Activated CD4-positive, alpha-beta T cell treated with anti-CD3 and anti-CD28 coated beads for 36 hours (primary cell): Measurements from ENCODE around the gene LCN10. TPM values are rescaled to one million over a fixed set of nuclear protein-coding genes. Genes with fewer than 3 reads are reported as not detected.

Experiments
- ATAC-seq: fragments of 200-7000 bp; cut with Tn5 transposase; one replicate; pipeline ENCODE4 v1.10.0; 2021; ENCODE audit warnings: mild to moderate bottlenecking, moderate library complexity
- CTCF ChIA-PET: fragments of 350-600 bp; sonication (Branson Sonifier 250); formaldehyde crosslinking; loops from one replicate; lab custom pipeline; 2021; ENCODE audit warnings: antibody characterized with exemption; lab: Charles Lee
- POLR2A ChIA-PET: fragments of 350-600 bp; sonication (Branson Sonifier 250); formaldehyde crosslinking; loops from one replicate; lab custom pipeline; 2021; ENCODE audit warnings: antibody characterized with exemption, inconsistent platforms; lab: Charles Lee
- DNase-seq: peaks from one replicate; pipeline ENCODE4 v3.0.0-alpha.2; 2020
- H3K27ac Mint-ChIP-seq: one replicate; pipeline ENCODE4 v1.8.0; 2021; ENCODE audit warnings: mixed read lengths
- H3K27me3 Mint-ChIP-seq: one replicate; pipeline ENCODE4 v1.8.0; 2021; ENCODE audit warnings: mixed read lengths
- H3K36me3 Mint-ChIP-seq: one replicate; pipeline ENCODE4 v1.8.0; 2021; ENCODE audit warnings: low read depth, mixed read lengths
- H3K4me1 Mint-ChIP-seq: one replicate; pipeline ENCODE4 v1.8.0; 2021; ENCODE audit warnings: mixed read lengths
- H3K4me3 Mint-ChIP-seq: one replicate; pipeline ENCODE4 v1.8.0; 2021; ENCODE audit warnings: mild to moderate bottlenecking, moderate library complexity, mixed read lengths
- H3K9me3 Mint-ChIP-seq: one replicate; pipeline ENCODE4 v1.8.0; 2021; ENCODE audit warnings: low read depth, mixed read lengths
- intact Hi-C, 2 experiments: fragments of 100-400 bp; cut with DNase I in 1 of 2; cut with micrococcal nuclease in 1 of 2; formaldehyde crosslinking; loops; one replicate each; pipeline versions ENCODE4 v1.14.2 to v1.15.1; 2022 to 2024; cut with DNase I, micrococcal nuclease
- microRNA-seq: library from miRNA; unstranded; fragments of <30 nt; microRNA quantifications from one replicate; pipeline ENCODE4 v1.2.0, GENCODE V29; 2021; ENCODE audit warnings: borderline replicate concordance
- total RNA-seq, 2 experiments: library from RNA; stranded (reverse); gene quantifications; one replicate each; pipeline ENCODE4 v1.2.3, GENCODE V29; 2021

The LCN10 gene
- total RNA-seq, 2 experiments from 2014 or later: 0.71 to 1.2 TPM

GRCh38 chr9:136690104-136690805 lies 52.5 kb downstream of the LCN10 start:
- ATAC-seq (no peak), DNase-seq (no peak)
- no peaks in the 10 kb centered on the region for H3K36me3 Mint-ChIP-seq
- H3K4me3 Mint-ChIP-seq: no peak overlapping the region
- H3K27me3 Mint-ChIP-seq: peaks cover 2% of the 10 kb centered on the region
- ChIA-PET CTCF (no interaction called here), POLR2A (no interaction called here)
- no peaks in the 10 kb centered on the region for H3K9me3 Mint-ChIP-seq
- intact Hi-C loops: no loop called here
- no peaks in the 10 kb centered on the region for H3K4me1 Mint-ChIP-seq
- no peak overlapping the region for H3K27ac Mint-ChIP-seq

DNA sequence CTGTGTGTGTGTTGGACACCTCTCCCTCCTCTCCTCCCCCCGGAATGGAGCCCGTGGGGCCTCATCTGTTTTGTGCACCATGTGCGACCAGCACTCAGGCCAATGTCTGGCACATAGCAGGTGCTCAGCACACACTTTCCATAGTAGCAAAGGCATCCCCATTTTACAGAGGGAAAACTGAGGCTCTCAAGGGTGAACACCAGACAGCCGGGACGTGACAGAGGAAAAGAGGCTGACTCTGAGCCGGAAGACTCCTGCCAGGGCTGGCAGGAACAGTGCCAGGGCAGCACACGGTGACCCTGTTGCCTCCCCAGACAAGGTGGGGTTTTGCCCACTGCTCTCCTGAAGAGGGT lies 53.7 kb downstream of the LCN10 start:
- ChIA-PET POLR2A (no interaction called here), CTCF (interaction anchor here (0.6 kb wide), 1 partner anchor 204 kb away, joined by 3 read pairs; no protein-coding TSS in a partner anchor)
- no peak for ATAC-seq
- intact Hi-C loops: no loop called here
- no peaks in the 10 kb centered on the region for H3K9me3 Mint-ChIP-seq
- no peaks in the 10 kb centered on the region for H3K4me1 Mint-ChIP-seq
- no peak overlapping the region for H3K27ac Mint-ChIP-seq
- no peaks in the 10 kb centered on the region for H3K36me3 Mint-ChIP-seq
- H3K27me3 Mint-ChIP-seq: peaks cover 2% of the 10 kb centered on the region
- H3K4me3 Mint-ChIP-seq: no peak overlapping the region
- DNase-seq: no peak

DNA sequence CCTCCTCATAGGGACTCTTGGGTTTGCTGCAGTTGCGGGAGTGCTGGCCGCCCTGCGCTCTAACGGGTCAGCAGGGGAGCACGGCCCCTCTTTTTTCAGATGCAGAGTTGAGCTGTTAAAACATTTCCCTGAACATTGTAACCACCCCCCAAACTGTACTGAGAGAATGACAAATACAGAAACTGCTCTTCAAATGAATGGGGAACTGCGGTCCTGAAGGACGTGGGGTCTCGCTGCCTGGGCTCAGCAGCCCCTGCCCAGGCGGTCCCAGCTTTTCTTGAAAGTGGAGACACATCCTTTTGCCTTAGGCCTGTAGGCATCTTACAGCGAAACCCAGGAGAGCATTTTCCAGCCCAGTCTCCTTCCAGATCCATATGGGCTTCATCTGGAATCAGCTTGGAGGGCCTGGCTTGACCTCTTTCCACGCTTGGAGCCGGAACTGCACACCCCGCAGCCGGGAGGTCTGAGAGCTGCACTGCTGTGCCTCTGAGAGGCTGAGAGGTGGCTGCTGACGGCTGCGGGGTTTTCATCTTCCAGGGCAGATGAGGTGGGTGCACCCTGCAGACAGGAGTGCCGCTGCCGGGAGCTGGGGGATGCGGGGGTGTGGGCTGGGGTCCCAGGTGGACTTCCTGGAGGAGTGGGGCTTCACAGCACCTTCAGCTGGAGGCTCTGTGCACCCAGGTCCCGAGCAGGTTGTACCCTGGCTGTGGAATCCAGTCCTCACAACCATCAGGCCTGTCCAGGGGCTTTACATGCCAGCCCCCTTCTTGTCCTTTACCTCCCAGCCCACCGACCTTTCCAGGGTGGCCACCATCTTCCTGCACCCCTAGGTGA lies 54.2 kb downstream of the LCN10 start:
- no peaks in the 10 kb centered on the region for H3K4me1 Mint-ChIP-seq
- ATAC-seq: no peak

More for the DNA sequence above, 54.2 kb downstream of the LCN10 start:
- H3K36me3 Mint-ChIP-seq: no peaks in the 10 kb centered on the region
- H3K27me3 Mint-ChIP-seq: peaks cover 2% of the 10 kb centered on the region
- CTCF ChIA-PET: interaction anchor here (0.6 to 1.0 kb wide), 3 partner anchors 16 to 347 kb away, joined by 3 to 4 read pairs (median 3); no protein-coding TSS in a partner anchor
- no peak overlapping the region for H3K4me3 Mint-ChIP-seq
- no peak for DNase-seq
- POLR2A ChIA-PET: no interaction called here
- no peak overlapping the region for H3K27ac Mint-ChIP-seq
- intact Hi-C loops: no loop called here
- H3K9me3 Mint-ChIP-seq: no peaks in the 10 kb centered on the region

Small RNAs within 50 kb of the gene (microRNA-seq; reads per million reads assigned to microRNA genes)
- gene MIR6722: not detected

Other genes with a start within 250 kb of the LCN10 start
- gene NOTCH1, start 196.9 kb downstream of the LCN10 start, total RNA-seq: 10 to 100 TPM; 70.0 to 79.4 TPM
- 1 to 10 TPM; 1.2 to 1.4 TPM for gene EGFL7, start 80.0 kb downstream of the LCN10 start, total RNA-seq
- 10 to 100 TPM in 1 of 2 experiments, 1 to 10 TPM in 1; 9.0 to 10.4 TPM for gene AGPAT2, start 55.5 kb downstream of the LCN10 start, total RNA-seq
- under 1 TPM; 0.21 to 0.25 TPM for gene DIPK1B, start 30.4 kb downstream of the LCN10 start, total RNA-seq
- not detected for gene LCN6, start 5.6 kb upstream of the LCN10 start, total RNA-seq
- gene LCN8, start 15.3 kb upstream of the LCN10 start, total RNA-seq: not detected
- not detected for gene LCN15, start 21.6 kb upstream of the LCN10 start, total RNA-seq
- 10 to 100 TPM; 30.9 to 47.1 TPM for gene TMEM141, start 48.4 kb upstream of the LCN10 start, total RNA-seq
- under 1 TPM; 0.47 to 0.55 TPM for gene CCDC183, start 53.4 kb upstream of the LCN10 start, total RNA-seq
- gene RABL6, start 65.0 kb upstream of the LCN10 start, total RNA-seq: 10 to 100 TPM; 66.2 to 71.8 TPM
- gene AJM1, start 99.5 kb upstream of the LCN10 start, total RNA-seq: 1 to 10 TPM; 4.3 to 4.8 TPM
- gene PHPT1, start 106.5 kb upstream of the LCN10 start, total RNA-seq: 10 to 100 TPM; 94.5 to 98.9 TPM
- gene MAMDC4, start 109.4 kb upstream of the LCN10 start, total RNA-seq: 10 to 100 TPM; 16.6 to 17.5 TPM
- gene EDF1, start 123.4 kb upstream of the LCN10 start, total RNA-seq: 100 to 1,000 TPM; 282 to 320 TPM
- 10 to 100 TPM; 37.4 to 46.2 TPM for gene TRAF2, start 143.6 kb upstream of the LCN10 start, total RNA-seq
- gene FBXW5, start 201.8 kb upstream of the LCN10 start, total RNA-seq: 10 to 100 TPM; 54.4 to 66.4 TPM
- under 1 TPM in 1 of 2 experiments, not detected in 1; 0.77 TPM for gene C8G, start 202.3 kb upstream of the LCN10 start, total RNA-seq
- gene LCN12, start 209.3 kb upstream of the LCN10 start, total RNA-seq: 1 to 10 TPM; 1.1 to 1.5 TPM
- gene PTGDS, start 234.6 kb upstream of the LCN10 start, total RNA-seq: not detected
- not detected for gene LCNL1, start 240.1 kb upstream of the LCN10 start, total RNA-seq
- 10 to 100 TPM; 52.7 to 67.1 TPM for gene PAXX, start 249.5 kb upstream of the LCN10 start, total RNA-seq